H1 (cell line): Measurements from ENCODE around the gene RPL38. TPM values are rescaled to one million over a fixed set of nuclear protein-coding genes. Genes with fewer than 3 reads are reported as not detected.

ENCODE experiments used
- BACH1 ChIP-seq: IDR thresholded peaks from 2 replicates; pipeline ENCODE4 v1.6.1; 2012; ENCODE audit warnings: low read length, improper control_type of control experiment
- CHD2 ChIP-seq: IDR thresholded peaks from 2 replicates; pipeline ENCODE4 v1.6.1; 2012; ENCODE audit warnings: low read length, improper control_type of control experiment
- MAFK ChIP-seq: IDR thresholded peaks from 2 replicates; pipeline ENCODE4 v1.6.1; 2012; ENCODE audit warnings: low read depth, mild to moderate bottlenecking, improper control_type of control experiment, low read length
- RBBP5 ChIP-seq: IDR thresholded peaks from 2 replicates; pipeline ENCODE4 v1.7.1; 2012; ENCODE audit warnings: low read depth, mild to moderate bottlenecking, inconsistent platforms, low read length, moderate library complexity, borderline replicate concordance
- TCF12 ChIP-seq: IDR thresholded peaks from 2 replicates; pipeline ENCODE4 v1.6.1; 2011; ENCODE audit warnings: low read depth, mild to moderate bottlenecking, low read length
- polyA plus RNA-seq, 7 experiments: library from polyadenylated mRNA; depleted of rRNA in 3 of 7; stranded (reverse) in 5 of 7; unstranded in 2 of 7; fragments of >200 nt in 5 of 7; fragments of 200-250 nt in 2 of 7; gene quantifications; 1 replicate in 5 of 7; 2 replicates in 1 of 7; 4 replicates in 1 of 7; pipeline versions ENCODE4 v1.2.1 to v1.2.3, GENCODE V29; 2011 to 2013; ENCODE audit warnings: missing spikeins in 2 of 7, mixed read lengths in 2 of 7
- total RNA-seq: library from RNA; stranded (reverse); fragmentation: NEBNext Ultra II Directional; extraction: Animal tissue kit (Norgen Biotek cat#: 25700); gene quantifications from 2 replicates; pipeline ENCODE4 v1.2.1, GENCODE V29; 2021

The RPL38 gene
- total and polyA plus RNA-seq, 2 of the 8 experiments (the other 6 are each of a cell fraction or from before 2014, with no cell fraction given): 412 to 1,195 TPM

DNA sequence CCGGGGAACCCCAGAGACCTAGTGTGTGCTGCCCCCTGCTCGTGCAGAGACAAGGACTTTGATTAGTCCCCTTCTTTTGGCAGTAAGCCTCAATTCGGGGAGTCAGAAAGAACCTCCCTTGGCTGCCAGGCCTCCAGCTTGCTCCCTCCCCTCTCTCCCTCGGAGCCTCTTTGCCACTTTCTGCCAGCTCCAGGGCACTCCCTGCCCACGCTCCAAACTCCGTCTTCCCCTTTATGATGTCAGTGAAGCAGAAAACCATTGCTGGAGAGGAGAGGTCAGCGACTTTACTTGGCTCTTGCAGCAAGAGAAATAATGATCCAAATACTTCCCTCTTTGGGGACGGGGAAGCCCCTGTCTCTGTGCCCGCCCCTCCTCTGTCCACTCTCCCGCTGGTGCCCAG, 38.0 kb downstream of the RPL38 start (continued):
- TF ChIP-seq RBBP5 (no peak), CHD2 (no peak), MAFK (no peak), BACH1 (no peak), TCF12 (no peak)
